Pericardium fibroblast (primary cell): ENCODE data around the gene ZNF488. TPM values are rescaled to one million over a fixed set of nuclear protein-coding genes. Genes with fewer than 3 reads are reported as not detected.

Experiments
- total RNA-seq: library from RNA; depleted of rRNA; stranded (reverse); fragments of >200 nt; gene quantifications from 2 replicates; pipeline ENCODE4 v1.2.3, GENCODE V29; 2015

Gene ZNF488, protein sequence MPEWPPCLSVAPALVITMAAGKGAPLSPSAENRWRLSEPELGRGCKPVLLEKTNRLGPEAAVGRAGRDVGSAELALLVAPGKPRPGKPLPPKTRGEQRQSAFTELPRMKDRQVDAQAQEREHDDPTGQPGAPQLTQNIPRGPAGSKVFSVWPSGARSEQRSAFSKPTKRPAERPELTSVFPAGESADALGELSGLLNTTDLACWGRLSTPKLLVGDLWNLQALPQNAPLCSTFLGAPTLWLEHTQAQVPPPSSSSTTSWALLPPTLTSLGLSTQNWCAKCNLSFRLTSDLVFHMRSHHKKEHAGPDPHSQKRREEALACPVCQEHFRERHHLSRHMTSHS
- total RNA-seq = under 0.01 and 0.47 TPM in 2 replicates

DNA sequence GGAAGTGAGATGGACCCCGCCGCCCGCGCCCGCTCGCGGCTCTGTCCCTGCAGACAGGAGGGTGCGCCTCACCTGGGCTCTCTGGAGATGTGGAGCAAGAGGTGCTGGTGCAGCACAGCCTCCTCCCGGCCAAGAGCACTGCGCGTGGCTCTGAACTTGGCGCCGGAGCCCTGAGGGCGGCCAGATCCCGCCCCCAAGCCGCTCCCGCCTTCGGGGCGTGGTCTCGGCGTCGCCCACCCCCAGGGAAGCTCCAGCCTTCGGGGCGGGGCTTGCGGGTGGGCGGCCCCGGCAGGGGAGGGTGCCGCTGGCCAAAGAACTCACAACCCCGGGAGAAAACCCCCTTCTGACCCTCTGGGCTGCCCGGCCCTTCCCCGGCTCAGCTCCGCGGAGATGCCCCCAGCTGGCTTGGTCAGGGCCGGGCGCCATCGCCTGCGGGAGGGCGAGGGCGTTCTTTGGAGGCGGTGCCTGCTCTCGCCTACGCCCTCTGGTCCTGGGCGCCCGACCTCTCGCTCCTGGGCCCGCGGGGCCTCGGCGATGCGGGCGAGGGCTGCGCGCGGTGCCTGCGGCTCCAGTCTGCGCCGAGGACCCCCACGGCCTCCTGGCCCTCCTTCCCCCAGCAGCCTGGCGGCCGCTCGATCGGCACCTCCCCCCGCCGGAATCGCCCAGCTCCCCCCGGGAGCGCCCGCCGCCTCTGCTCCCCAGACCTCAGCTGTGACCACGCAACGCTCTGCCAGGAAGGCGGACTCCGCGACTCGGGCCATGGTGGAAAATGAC, at the start of gene ZNF488:
TSS of gene ZNF488 (minus strand) at position 146 of the 774 bp plus-strand sequence. CDS start 15,464 bp downstream, outside the sequence.

DNA sequence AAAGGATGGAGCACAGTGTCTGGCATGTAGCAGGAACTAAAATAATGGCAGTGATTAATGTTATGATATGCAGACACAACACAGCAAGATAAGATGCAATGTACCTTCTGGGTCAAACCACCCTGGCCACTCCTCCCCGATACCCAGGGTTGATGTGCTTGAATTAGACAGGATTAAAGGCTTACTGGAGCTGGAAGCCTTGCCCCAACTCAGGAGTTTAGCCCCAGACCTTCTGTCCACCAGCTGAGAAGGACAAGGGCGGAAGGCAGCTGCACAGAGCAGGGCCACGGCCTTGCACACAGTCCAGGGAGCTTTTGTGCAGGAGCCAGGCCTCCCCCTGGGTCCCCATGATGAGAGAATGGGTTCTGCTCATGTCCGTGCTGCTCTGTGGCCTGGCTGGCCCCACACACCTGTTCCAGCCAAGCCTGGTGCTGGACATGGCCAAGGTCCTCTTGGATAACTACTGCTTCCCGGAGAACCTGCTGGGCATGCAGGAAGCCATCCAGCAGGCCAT, 35.9 kb downstream of the ZNF488 start, which contains the start of gene RBP3:
TSS of gene RBP3 (plus strand) at position 226 of the 514 bp plus-strand sequence. CDS start at position 348, 122 bp downstream.

DNA sequence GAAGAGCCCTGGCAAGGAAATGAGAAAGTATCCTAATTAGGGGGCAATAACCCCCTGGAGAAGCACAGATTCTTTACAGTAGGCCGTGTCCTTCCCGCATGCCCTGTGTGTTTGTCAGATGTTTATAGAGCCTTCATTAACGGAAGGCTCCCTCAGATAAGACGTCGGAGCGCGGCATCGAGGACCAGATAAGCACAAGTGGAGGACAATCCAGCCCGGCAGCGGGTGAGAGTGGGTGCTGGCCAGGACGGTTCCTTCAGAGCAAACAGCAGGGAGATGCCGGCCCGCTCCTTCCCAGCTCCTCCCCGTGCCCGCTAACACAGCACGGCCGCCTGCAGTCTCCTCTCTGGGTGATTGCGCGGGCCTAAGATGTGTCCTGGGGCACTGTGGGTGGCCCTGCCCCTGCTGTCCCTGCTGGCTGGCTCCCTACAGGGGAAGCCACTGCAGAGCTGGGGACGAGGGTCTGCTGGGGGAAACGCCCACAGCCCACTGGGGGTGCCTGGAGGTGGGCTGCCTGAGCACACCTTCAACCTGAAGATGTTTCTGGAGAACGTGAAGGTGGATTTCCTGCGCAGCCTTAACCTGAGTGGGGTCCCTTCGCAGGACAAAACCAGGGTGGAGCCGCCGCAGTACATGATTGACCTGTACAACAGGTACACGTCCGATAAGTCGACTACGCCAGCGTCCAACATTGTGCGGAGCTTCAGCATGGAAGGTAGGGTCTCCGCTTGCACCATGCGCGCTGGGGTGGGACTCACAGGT, 61.6 kb downstream of the ZNF488 start, which contains the start of gene GDF2:
TSS of gene GDF2 (plus strand) at position 155 of the 762 bp plus-strand sequence. CDS start at position 370, 215 bp downstream.

Other genes with a start within 250 kb of the ZNF488 start
- gene GDF10, start 84.1 kb downstream of the ZNF488 start, total RNA-seq = under 0.01 TPM in 1 of 2 replicates, not detected in the other
- not detected in 2 replicates for gene GDF2, start 61.8 kb downstream of the ZNF488 start, total RNA-seq
- not detected in 2 replicates for gene RBP3, start 35.9 kb downstream of the ZNF488 start, total RNA-seq
- gene ANXA8, start 99.8 kb upstream of the ZNF488 start, total RNA-seq = 0.77 and 18.2 TPM in 2 replicates
- not detected in 2 replicates for gene FAM25G, start 107.4 kb upstream of the ZNF488 start, total RNA-seq
- 2.1 and 7.7 TPM in 2 replicates for gene AGAP9, start 139.3 kb upstream of the ZNF488 start, total RNA-seq